ENCODE results near the gene LMAN2. TPM values are rescaled to one million over a fixed set of nuclear protein-coding genes. Genes with fewer than 3 reads are reported as not detected.
A peak's percentile ranks its signal among the peaks of the same experiment; 100 is the strongest.

Gene LMAN2
- total and polyA plus RNA-seq, 2 experiments from 2014 or later, result 163 to 261 TPM

DNA sequence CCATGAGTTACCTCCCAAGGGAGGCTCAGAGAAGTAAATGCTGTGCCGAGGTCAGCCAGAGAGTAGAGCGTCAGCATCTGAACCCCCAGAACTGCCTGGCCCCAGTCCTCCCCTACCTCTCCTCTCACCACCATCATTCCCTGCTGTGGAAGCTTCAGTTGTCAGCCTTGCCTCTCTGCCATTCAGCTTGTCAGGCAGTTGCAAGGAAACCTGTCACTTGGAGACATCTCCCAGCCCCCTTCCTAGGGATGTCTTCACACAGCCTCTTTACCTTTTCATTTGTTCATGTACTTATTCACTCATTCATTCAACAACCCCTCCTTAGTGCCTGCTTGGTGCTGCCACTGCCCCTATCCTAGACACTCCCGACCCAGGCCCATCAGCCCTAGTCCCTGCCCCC, 8.4 kb upstream of the LMAN2 start:
- Histone ChIP-seq H3K4me3 (no peak overlapping the region), H3K27me3 (no peaks in the 10 kb centered on the region), H3K9me3 (ENCODE audit: low read depth) (no peaks in the 10 kb centered on the region), H3K4me1 (ENCODE audit: low read depth) (peaks cover 25% of the 10 kb centered on the region), H3K36me3 (no peaks in the 10 kb centered on the region), H3K27ac (peak overlapping the region; percentile 76)
- TF ChIP-seq, protein P1, sequence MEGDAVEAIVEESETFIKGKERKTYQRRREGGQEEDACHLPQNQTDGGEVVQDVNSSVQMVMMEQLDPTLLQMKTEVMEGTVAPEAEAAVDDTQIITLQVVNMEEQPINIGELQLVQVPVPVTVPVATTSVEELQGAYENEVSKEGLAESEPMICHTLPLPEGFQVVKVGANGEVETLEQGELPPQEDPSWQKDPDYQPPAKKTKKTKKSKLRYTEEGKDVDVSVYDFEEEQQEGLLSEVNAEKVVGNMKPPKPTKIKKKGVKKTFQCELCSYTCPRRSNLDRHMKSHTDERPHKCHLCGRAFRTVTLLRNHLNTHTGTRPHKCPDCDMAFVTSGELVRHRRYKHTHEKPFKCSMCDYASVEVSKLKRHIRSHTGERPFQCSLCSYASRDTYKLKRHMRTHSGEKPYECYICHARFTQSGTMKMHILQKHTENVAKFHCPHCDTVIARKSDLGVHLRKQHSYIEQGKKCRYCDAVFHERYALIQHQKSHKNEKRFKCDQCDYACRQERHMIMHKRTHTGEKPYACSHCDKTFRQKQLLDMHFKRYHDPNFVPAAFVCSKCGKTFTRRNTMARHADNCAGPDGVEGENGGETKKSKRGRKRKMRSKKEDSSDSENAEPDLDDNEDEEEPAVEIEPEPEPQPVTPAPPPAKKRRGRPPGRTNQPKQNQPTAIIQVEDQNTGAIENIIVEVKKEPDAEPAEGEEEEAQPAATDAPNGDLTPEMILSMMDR (IDR thresholded peaks at IDR 0.05; ENCODE audit: low read depth, low read length), result no peak
- no peak for DNase-seq (ENCODE audit: low read depth in 1 of 2, low spot score in 1 of 2)

DNA sequence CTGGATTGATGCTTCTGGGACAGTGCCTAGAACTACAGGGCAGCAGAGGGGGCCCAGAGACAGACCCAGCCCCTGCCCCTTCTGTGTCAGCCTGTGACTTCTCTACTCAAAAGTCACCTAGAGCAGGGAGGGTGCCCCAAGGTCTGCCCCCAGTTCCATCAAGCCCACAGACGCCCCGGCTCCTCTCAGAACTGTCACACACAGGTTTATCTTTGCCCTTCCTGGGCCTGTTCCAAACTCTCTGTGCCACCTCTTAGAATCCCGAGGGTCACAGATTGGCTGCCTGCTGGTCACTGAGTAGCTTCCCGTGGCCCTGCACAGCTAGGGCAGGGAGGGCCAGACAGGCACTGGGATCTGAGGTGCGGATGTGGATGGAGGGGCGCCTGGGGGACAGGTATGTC, 8.0 kb upstream of the LMAN2 start:
- DNase-seq (ENCODE audit: low read depth in 1 of 2, low spot score in 1 of 2), result peak in 1 of 2 donors; percentile 48
- H3K4me1 ChIP-seq (ENCODE audit: low read depth), result peaks cover 25% of the 10 kb centered on the region
- H3K9me3 ChIP-seq (ENCODE audit: low read depth), result no peaks in the 10 kb centered on the region
- no peaks in the 10 kb centered on the region for H3K36me3 ChIP-seq
- no peak overlapping the region for H3K4me3 ChIP-seq
- H3K27ac ChIP-seq, result peak overlapping the region; percentile 76
- H3K27me3 ChIP-seq, result no peaks in the 10 kb centered on the region
- TF ChIP-seq, protein P1 (IDR thresholded peaks at IDR 0.05; ENCODE audit: low read depth, low read length), result no peak

DNA sequence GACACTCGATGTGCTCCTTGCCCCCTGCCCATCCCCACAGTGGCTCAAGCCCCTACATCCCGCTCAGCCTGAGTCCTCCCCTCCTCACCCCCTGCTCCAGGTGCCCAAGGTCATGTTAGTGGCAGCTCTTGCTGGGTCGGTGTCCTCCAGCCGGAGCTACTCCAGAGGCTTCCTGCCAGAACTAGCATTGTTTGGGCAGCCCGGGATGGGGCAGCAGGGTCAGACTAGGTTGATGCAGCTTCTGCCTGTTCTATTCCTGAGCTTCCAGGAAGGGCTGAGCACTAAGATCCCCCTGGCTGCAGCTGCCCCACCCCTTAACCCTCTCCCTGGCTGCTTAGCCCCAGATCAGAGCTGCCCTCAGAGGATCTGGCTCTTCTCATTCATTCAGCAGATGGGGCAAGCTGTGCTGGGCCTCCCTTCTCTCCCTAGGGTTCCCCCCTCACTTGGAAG, 6.9 kb upstream of the LMAN2 start:
- no peak overlapping the region for H3K4me3 ChIP-seq
- no peaks in the 10 kb centered on the region for H3K9me3 ChIP-seq (ENCODE audit: low read depth)
- TF ChIP-seq, protein P1 (IDR thresholded peaks at IDR 0.05; ENCODE audit: low read depth, low read length), result no peak
- DNase-seq (ENCODE audit: low read depth in 1 of 2, low spot score in 1 of 2), result no peak
- no peaks in the 10 kb centered on the region for H3K36me3 ChIP-seq
- peaks cover 25% of the 10 kb centered on the region for H3K4me1 ChIP-seq (ENCODE audit: low read depth)
- H3K27ac ChIP-seq, result peak overlapping the region; percentile 76
- no peaks in the 10 kb centered on the region for H3K27me3 ChIP-seq

DNA sequence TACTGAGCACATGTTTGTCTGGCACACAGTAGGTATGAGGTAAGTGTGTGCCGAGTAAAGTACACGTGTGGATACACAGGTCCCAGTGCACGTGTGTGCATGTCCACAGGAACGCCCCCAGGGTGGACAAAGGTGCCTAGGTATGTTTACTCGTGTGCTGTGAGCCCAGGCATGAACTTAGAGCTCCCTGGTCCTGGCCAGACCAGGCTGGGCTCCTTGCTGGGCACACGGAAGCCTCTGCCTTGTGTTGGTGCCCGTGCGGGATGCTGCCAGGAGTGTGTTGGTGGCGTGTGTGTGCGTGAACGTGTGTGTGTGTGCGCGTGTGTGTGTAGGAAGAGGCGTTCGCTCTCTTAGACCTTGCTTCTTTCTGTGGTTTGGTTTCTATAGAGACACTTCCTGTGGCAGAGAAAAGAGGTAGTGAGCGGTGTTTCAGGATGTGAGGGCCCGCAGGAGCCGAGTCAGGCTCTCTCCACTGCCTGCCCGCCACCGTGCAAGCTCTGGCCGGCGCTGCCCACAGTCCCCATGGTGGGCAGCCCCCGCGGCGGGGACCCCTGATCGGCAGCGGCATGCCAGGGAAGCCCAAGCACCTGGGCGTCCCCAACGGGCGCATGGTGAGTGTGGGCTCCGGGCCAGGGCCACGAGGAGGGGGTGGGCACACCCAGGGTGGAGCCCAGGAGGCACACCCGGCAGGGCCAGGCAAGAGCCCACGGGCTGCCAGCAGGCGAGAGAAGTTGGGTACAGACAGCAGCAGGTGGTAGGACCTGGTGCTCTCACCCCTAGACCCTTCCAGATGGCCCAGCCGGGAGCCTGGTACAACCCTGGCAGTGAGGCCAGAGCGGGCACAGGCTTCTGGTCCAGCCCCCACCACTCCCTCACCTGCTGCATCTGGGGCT, 6.2 kb upstream of the LMAN2 start, which contains the start of gene RGS14:
RGS14 (plus strand) TSS at position 466 of the 893 bp plus-strand sequence; CDS start at position 567, 101 bp downstream.
- DNase-seq (ENCODE audit: low read depth in 1 of 2, low spot score in 1 of 2), result peak in 1 of 2 donors; percentile 65
- no peaks in the 10 kb centered on the region for H3K27me3 ChIP-seq
- no peaks in the 10 kb centered on the region for H3K36me3 ChIP-seq
- H3K4me3 ChIP-seq, result no peak within 1 kb of the TSS
- peaks cover 25% of the 10 kb centered on the region for H3K4me1 ChIP-seq (ENCODE audit: low read depth)
- no peaks in the 10 kb centered on the region for H3K9me3 ChIP-seq (ENCODE audit: low read depth)
- peak within 1 kb of the TSS; percentile 76 for H3K27ac ChIP-seq
- TF ChIP-seq, protein P1 (IDR thresholded peaks at IDR 0.05; ENCODE audit: low read depth, low read length), result no peak

DNA sequence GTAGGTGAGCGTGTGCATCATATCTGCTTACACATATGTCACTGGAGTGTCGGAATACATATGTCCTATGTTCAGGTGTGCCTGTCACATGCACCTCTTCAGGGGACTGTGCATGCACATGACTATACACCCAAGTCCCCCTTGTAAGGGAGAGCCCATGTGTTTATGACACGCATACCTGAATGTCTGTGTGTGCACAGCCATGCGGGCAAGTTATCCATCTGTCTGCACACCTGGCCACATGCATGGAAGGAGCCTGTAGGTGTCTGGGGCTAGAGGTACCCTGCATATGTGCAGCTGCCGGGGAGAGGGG, 5.6 kb upstream of the LMAN2 start:
- Histone ChIP-seq H3K36me3 (no peaks in the 10 kb centered on the region), H3K27me3 (no peaks in the 10 kb centered on the region), H3K27ac (no peak overlapping the region), H3K9me3 (ENCODE audit: low read depth) (no peaks in the 10 kb centered on the region), H3K4me1 (ENCODE audit: low read depth) (peaks cover 20% of the 10 kb centered on the region), H3K4me3 (no peak overlapping the region)
- no peak for DNase-seq (ENCODE audit: low read depth in 1 of 2, low spot score in 1 of 2)
- TF ChIP-seq, protein P1 (IDR thresholded peaks at IDR 0.05; ENCODE audit: low read depth, low read length), result no peak
